Thyroid gland (tissue), 4 donors: Measurements from ENCODE around the gene MBNL2. TPM values are rescaled to one million over a fixed set of nuclear protein-coding genes. Genes with fewer than 3 reads are reported as not detected.

Experiments
- DNase-seq, 2 donors: peaks; one replicate each; pipeline ENCODE4 v3.0.0-alpha.2; 2019
- H3K27ac ChIP-seq, 3 donors: fragments of 200-600 bp; sonication (generic); 1 replicate in 2 of 3; 2 replicates in 1 of 3; pipeline ENCODE4 v1.5.1; 2016 to 2019; ENCODE audit warnings: mild to moderate bottlenecking in 1 of 3, moderate library complexity in 1 of 3
- H3K27me3 ChIP-seq: fragments of 200-600 bp; sonication (generic); one replicate; pipeline ENCODE4 v1.5.1; 2019
- H3K36me3 ChIP-seq, 2 donors: fragments of 200-600 bp; sonication (generic); one replicate each; pipeline ENCODE4 v1.5.1; 2016 to 2019
- H3K4me1 ChIP-seq, 2 donors: fragments of 200-600 bp; sonication (generic); one replicate each; pipeline ENCODE4 v1.5.1; 2017 to 2019
- H3K4me3 ChIP-seq, 3 donors: fragments of 200-600 bp; sonication (generic); replicated peaks in 1 of 3; 1 replicate in 2 of 3; 2 replicates in 1 of 3; pipeline ENCODE4 v1.5.1; 2016; ENCODE audit warnings: mild to moderate bottlenecking in 1 of 3
- H3K9me3 ChIP-seq: fragments of 200-600 bp; sonication (generic); one replicate; pipeline ENCODE4 v1.5.1; 2017
- CTCF ChIP-seq, 6 experiments: fragments of 200-600 bp in 3 of 6; fragments of 450-650 bp in 3 of 6; sonication (generic) in 3 of 6; IDR thresholded peaks; one replicate each; pipeline ENCODE4 v1.5.1; 2016 to 2019; ENCODE audit warnings: antibody characterized with exemption in 6 of 6, mild to moderate bottlenecking in 2 of 6, inconsistent platforms in 1 of 6, moderate library complexity in 1 of 6
- POLR2A ChIP-seq, 2 donors: fragments of 450-650 bp; IDR thresholded peaks; one replicate each; pipeline ENCODE4 v1.6.1; 2017; ENCODE audit warnings: antibody characterized with exemption in 2 of 2, mild to moderate bottlenecking in 2 of 2, moderate library complexity in 1 of 2
- WGBS, 2 donors: methylation state at CpG; one replicate each; pipeline ENCODE4 v1.1.5; 2017; 5-methylcytosine and 5-hydroxymethylcytosine counted together
- intact Hi-C: fragments of 100-400 bp; cut with DNase I; formaldehyde crosslinking; loops from one replicate; pipeline ENCODE4 v1.15.1; 2023
- total RNA-seq, 4 donors: library from RNA; depleted of rRNA; stranded (reverse); fragments of >200 nt; gene quantifications; one replicate each; pipeline ENCODE4 v1.2.3, GENCODE V29; 2016

The MBNL2 gene
- total RNA-seq, 4 donors from 2014 or later, result 93.4 to 99.9 (median 98.3) TPM

GRCh38 chr13:97319113-97319720 lies 97.1 kb downstream of the MBNL2 start:
- Histone ChIP-seq H3K4me1 (peaks cover 0 to 8% of the 10 kb centered on the region in 2 donors), H3K36me3 (no peaks in the 10 kb centered on the region), H3K27me3 (no peaks in the 10 kb centered on the region), H3K27ac (no peak overlapping the region), H3K9me3 (no peaks in the 10 kb centered on the region), H3K4me3 (no peak overlapping the region)
- DNase-seq, result no peak
- intact Hi-C loops, result no loop called here
- TF ChIP-seq POLR2A (IDR thresholded peaks at IDR 0.05), result no peak
- no peak for TF ChIP-seq CTCF (IDR thresholded peaks at IDR 0.05)
- 76 to 78% methylated on average over 9 of the region's 9 CpGs for WGBS, 2 donors

- H3K36me3 ChIP-seq, result no peaks in the 10 kb centered on the region
- no peak overlapping the region for H3K27ac ChIP-seq
- peaks cover 0 to 5% of the 10 kb centered on the region in 2 donors for H3K4me1 ChIP-seq
- 49 to 52% methylated on average over 2 of the region's 2 CpGs for WGBS, 2 donors
- no peak for DNase-seq
- intact Hi-C loops, result no loop called here
- no peaks in the 10 kb centered on the region for H3K27me3 ChIP-seq
- no peaks in the 10 kb centered on the region for H3K9me3 ChIP-seq
- H3K4me3 ChIP-seq, result no peak overlapping the region
- TF ChIP-seq POLR2A (IDR thresholded peaks at IDR 0.05) (no peak), CTCF (IDR thresholded peaks at IDR 0.05) (no peak)
These were observed 99.0 kb downstream of the MBNL2 start for GRCh38 chr13:97321101-97321500.

- intact Hi-C loops, result no loop called here
- Histone ChIP-seq H3K4me1 (no peaks in the 10 kb centered on the region), H3K4me3 (no peak overlapping the region), H3K27ac (no peak overlapping the region), H3K9me3 (no peaks in the 10 kb centered on the region), H3K27me3 (no peaks in the 10 kb centered on the region), H3K36me3 (no peaks in the 10 kb centered on the region)
- WGBS, 2 donors, result 83 to 88% methylated on average over 7 of the region's 7 CpGs
- DNase-seq, result no peak
- TF ChIP-seq CTCF (IDR thresholded peaks at IDR 0.05) (no peak), POLR2A (IDR thresholded peaks at IDR 0.05) (no peak)
These were observed 99.6 kb downstream of the MBNL2 start for GRCh38 chr13:97321616-97322321.

- TF ChIP-seq CTCF (IDR thresholded peaks at IDR 0.05) (no peak), POLR2A (IDR thresholded peaks at IDR 0.05) (no peak)
- H3K36me3 ChIP-seq, result no peaks in the 10 kb centered on the region
- H3K4me3 ChIP-seq, result no peak overlapping the region
- intact Hi-C loops, result no loop called here
- H3K9me3 ChIP-seq, result no peaks in the 10 kb centered on the region
- 92 to 94% methylated on average over 3 of the region's 3 CpGs for WGBS, 2 donors
- H3K27ac ChIP-seq, result no peak overlapping the region
- H3K4me1 ChIP-seq, result no peaks in the 10 kb centered on the region
- no peaks in the 10 kb centered on the region for H3K27me3 ChIP-seq
- DNase-seq, result no peak
These were observed 100.7 kb downstream of the MBNL2 start for GRCh38 chr13:97322740-97323342.

GRCh38 chr13:97324115-97324514 lies 102.0 kb downstream of the MBNL2 start:
- intact Hi-C loops, result no loop called here
- H3K27me3 ChIP-seq, result no peaks in the 10 kb centered on the region
- no peaks in the 10 kb centered on the region for H3K36me3 ChIP-seq
- H3K27ac ChIP-seq, result no peak overlapping the region
- no peaks in the 10 kb centered on the region for H3K9me3 ChIP-seq
- no peak for DNase-seq
- WGBS, 2 donors, result 94 to 95% methylated on average over 5 of the region's 5 CpGs
- no peak overlapping the region for H3K4me3 ChIP-seq
- TF ChIP-seq CTCF (IDR thresholded peaks at IDR 0.05), result no peak
- no peak for TF ChIP-seq POLR2A (IDR thresholded peaks at IDR 0.05)
- peaks cover 0 to under 1% of the 10 kb centered on the region in 2 donors for H3K4me1 ChIP-seq
